Panc1 (cell line): ENCODE results near the gene GFPT2. TPM values are rescaled to one million over a fixed set of nuclear protein-coding genes. Genes with fewer than 3 reads are reported as not detected.

Source experiments
- ATAC-seq: fragments of 200-7000 bp; cut with Tn5 transposase; 2 replicates; pipeline ENCODE4 v1.9.1; 2020; ENCODE audit warnings: mild to moderate bottlenecking, moderate library complexity
- BruUV-seq: library from RNA; stranded (reverse); fragments of 400-500 nt; replicated peaks from 2 replicates; lab custom pipeline; 2021; lab: Mats Ljungman, UMichigan
- CTCF ChIA-PET: fragments of 300-600 bp; sonication (Branson Sonifier 250); formaldehyde crosslinking; loops from one replicate; lab custom pipeline; 2022; ENCODE audit warnings: antibody characterized with exemption; lab: Charles Lee
- POLR2A ChIA-PET: fragments of 300-600 bp; sonication (Branson Sonifier 250); formaldehyde crosslinking; loops from one replicate; lab custom pipeline; 2022; ENCODE audit warnings: antibody characterized with exemption; lab: Charles Lee
- DNase-seq: peaks from one replicate; pipeline ENCODE4 v3.0.0-alpha.2; 2010; ENCODE audit warnings: low read depth, low spot score
- H3K27ac ChIP-seq: 2 replicates; pipeline ENCODE4 v1.5.1; 2011; ENCODE audit warnings: mild to moderate bottlenecking, low read length, inconsistent platforms
- H3K27me3 ChIP-seq: fragments of 200-500 bp; sonication (Bioruptor generic); 2 replicates; pipeline ENCODE4 v1.6.0; 2014; ENCODE audit warnings: low read length, inconsistent platforms; ENCODE audit not compliant: control insufficient read depth, insufficient read depth
- H3K36me3 ChIP-seq: fragments of 200-500 bp; sonication (Bioruptor generic); 2 replicates; pipeline ENCODE4 v1.5.1; 2014; ENCODE audit warnings: inconsistent platforms, mild to moderate bottlenecking, low read length, moderate library complexity; ENCODE audit not compliant: control insufficient read depth, insufficient read depth
- H3K4me1 ChIP-seq: 2 replicates; pipeline ENCODE4 v1.5.1; 2011; ENCODE audit warnings: inconsistent platforms, mild to moderate bottlenecking, low read length, moderate library complexity; ENCODE audit not compliant: control insufficient read depth, insufficient read depth
- H3K4me3 ChIP-seq, 2 experiments: 2 replicates each; pipeline ENCODE4 v1.5.1; 2011 to 2012; ENCODE audit warnings: low read depth in 2 of 2, low read length in 2 of 2, mild to moderate bottlenecking in 2 of 2, inconsistent platforms in 1 of 2, moderate library complexity in 1 of 2
- H3K9me3 ChIP-seq: fragments of 200-500 bp; sonication (Bioruptor generic); 2 replicates; pipeline ENCODE4 v1.5.1; 2014; ENCODE audit warnings: low read depth, mild to moderate bottlenecking, inconsistent platforms, low read length, moderate library complexity; ENCODE audit not compliant: control insufficient read depth, insufficient read depth
- POLR2AphosphoS5 ChIP-seq: IDR thresholded peaks from 2 replicates; pipeline ENCODE4 v1.6.1; 2012; ENCODE audit warnings: mild to moderate bottlenecking, low read depth, low read length, moderate library complexity
- SIN3A ChIP-seq: IDR thresholded peaks from 2 replicates; pipeline ENCODE4 v1.6.1; 2012; ENCODE audit warnings: low read depth, mild to moderate bottlenecking, low read length, moderate library complexity, borderline replicate concordance; ENCODE audit not compliant: insufficient read depth
- TCF7L2 ChIP-seq: IDR thresholded peaks from 2 replicates; pipeline ENCODE4 v1.6.1; 2011; ENCODE audit warnings: mild to moderate bottlenecking, low read depth, low read length, inconsistent platforms
- in situ Hi-C: cut with HindIII; loops from 2 replicates; pipeline ENCODE4 v1.10.0; 2016; ENCODE audit warnings: low sequenced_read_pairs, low pct_unique_long_range_greater_than_20kb
- intact Hi-C: fragments of 100-400 bp; cut with micrococcal nuclease; formaldehyde crosslinking; loops from one replicate; pipeline ENCODE4 v1.10.0; 2022; ENCODE audit not compliant: unreplicated experiment
- total RNA-seq: library from RNA; stranded (reverse); gene quantifications from one replicate; pipeline ENCODE4 v1.2.1, GENCODE V29; 2021; ENCODE audit not compliant: unreplicated experiment
- TF ChIP-seq, protein P1 (sequence below), 2 experiments: IDR thresholded peaks; 2 replicates each; pipeline ENCODE4 v1.6.1; 2011 to 2012; ENCODE audit warnings: low read depth in 2 of 2, control low read depth in 1 of 2, low read length in 1 of 2, mild to moderate bottlenecking in 1 of 2, moderate library complexity in 1 of 2; ENCODE audit not compliant: insufficient read depth in 1 of 2
- TF ChIP-seq, protein P2 (sequence below): fragments of 450-650 bp; IDR thresholded peaks from 2 replicates; pipeline ENCODE4 v1.5.1; 2017; ENCODE audit warnings: mild to moderate bottlenecking

The GFPT2 gene
- total RNA-seq, 1 experiment from 2014 or later, result 2.1 TPM

DNA sequence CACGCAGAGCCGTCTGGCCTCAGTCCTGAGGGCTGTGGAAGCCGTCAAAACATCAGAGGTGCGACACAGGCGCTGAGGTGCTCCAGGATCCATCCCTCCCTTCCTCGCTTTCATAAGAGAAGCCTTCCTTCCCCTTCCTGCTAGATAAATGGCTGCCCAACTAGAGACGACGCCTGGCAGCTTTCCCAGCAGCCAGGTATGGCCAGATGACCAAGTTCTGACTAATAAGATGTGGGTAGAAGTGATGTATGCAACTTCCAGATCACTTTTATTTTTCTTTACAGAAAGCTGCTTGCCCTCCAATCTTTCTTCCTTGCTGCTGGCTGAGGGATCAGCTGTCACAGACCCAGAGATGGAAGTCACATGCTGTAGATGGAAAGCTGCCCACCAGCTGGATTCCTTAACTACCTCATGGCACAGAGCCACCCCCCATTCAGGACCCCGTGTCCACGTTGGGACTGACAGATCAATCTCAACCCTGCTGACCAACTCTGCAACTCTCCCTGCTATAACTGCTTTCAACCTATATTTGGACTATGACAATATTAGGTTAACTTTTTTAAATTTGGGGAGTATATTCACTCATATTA, 70.0 kb downstream of the GFPT2 start:
- Histone ChIP-seq H3K27me3 (no peaks in the 10 kb centered on the region), H3K36me3 (no peaks in the 10 kb centered on the region), H3K9me3 (peaks cover 4% of the 10 kb centered on the region; the same call in 1 of the 2 replicates), H3K4me3 (no peak overlapping the region), H3K27ac (no peak overlapping the region), H3K4me1 (no peaks in the 10 kb centered on the region)
- ATAC-seq (no peak), DNase-seq (no peak)
- POLR2A ChIA-PET, result no interaction called here
- in situ Hi-C loops, result no loop called here
- CTCF ChIA-PET, result no interaction called here
- TF ChIP-seq TCF7L2, result no peak
- TF ChIP-seq, protein P1, sequence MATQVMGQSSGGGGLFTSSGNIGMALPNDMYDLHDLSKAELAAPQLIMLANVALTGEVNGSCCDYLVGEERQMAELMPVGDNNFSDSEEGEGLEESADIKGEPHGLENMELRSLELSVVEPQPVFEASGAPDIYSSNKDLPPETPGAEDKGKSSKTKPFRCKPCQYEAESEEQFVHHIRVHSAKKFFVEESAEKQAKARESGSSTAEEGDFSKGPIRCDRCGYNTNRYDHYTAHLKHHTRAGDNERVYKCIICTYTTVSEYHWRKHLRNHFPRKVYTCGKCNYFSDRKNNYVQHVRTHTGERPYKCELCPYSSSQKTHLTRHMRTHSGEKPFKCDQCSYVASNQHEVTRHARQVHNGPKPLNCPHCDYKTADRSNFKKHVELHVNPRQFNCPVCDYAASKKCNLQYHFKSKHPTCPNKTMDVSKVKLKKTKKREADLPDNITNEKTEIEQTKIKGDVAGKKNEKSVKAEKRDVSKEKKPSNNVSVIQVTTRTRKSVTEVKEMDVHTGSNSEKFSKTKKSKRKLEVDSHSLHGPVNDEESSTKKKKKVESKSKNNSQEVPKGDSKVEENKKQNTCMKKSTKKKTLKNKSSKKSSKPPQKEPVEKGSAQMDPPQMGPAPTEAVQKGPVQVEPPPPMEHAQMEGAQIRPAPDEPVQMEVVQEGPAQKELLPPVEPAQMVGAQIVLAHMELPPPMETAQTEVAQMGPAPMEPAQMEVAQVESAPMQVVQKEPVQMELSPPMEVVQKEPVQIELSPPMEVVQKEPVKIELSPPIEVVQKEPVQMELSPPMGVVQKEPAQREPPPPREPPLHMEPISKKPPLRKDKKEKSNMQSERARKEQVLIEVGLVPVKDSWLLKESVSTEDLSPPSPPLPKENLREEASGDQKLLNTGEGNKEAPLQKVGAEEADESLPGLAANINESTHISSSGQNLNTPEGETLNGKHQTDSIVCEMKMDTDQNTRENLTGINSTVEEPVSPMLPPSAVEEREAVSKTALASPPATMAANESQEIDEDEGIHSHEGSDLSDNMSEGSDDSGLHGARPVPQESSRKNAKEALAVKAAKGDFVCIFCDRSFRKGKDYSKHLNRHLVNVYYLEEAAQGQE (IDR thresholded peaks at IDR 0.05; ENCODE audit: insufficient read depth in 1 of 2, low read depth in 2 of 2, low read length in 1 of 2), result no peak
- no peak for TF ChIP-seq POLR2AphosphoS5
- TF ChIP-seq, protein P2, sequence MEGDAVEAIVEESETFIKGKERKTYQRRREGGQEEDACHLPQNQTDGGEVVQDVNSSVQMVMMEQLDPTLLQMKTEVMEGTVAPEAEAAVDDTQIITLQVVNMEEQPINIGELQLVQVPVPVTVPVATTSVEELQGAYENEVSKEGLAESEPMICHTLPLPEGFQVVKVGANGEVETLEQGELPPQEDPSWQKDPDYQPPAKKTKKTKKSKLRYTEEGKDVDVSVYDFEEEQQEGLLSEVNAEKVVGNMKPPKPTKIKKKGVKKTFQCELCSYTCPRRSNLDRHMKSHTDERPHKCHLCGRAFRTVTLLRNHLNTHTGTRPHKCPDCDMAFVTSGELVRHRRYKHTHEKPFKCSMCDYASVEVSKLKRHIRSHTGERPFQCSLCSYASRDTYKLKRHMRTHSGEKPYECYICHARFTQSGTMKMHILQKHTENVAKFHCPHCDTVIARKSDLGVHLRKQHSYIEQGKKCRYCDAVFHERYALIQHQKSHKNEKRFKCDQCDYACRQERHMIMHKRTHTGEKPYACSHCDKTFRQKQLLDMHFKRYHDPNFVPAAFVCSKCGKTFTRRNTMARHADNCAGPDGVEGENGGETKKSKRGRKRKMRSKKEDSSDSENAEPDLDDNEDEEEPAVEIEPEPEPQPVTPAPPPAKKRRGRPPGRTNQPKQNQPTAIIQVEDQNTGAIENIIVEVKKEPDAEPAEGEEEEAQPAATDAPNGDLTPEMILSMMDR, result no peak
- TF ChIP-seq SIN3A, result no peak
- intact Hi-C loops, result no loop called here
- BruUV-seq, result no TSS peak

DNA sequence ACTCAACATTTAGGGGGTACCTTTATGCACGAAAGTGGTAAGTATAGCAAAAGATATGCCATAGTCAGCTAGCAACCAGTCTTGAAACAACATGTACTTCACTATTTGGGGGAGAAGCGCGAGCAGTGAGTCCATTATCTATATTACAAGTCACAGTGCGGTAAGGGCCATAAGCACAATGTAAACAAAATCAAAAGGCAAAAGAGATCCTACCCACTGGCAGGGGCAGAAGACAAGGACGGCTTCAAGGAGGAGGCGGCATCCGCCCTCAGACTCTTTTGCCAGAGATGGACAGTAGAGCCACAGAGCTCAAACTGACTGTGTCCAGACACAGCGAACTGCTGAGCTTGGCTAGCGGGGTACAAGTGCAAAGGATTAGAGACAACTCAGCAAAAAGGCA, 70.9 kb downstream of the GFPT2 start:
- intact Hi-C loops (no loop called here), in situ Hi-C loops (no loop called here)
- ChIA-PET CTCF (no interaction called here), POLR2A (no interaction called here)
- no peaks in the 10 kb centered on the region for H3K36me3 ChIP-seq
- H3K27me3 ChIP-seq, result no peaks in the 10 kb centered on the region
- DNase-seq, result no peak
- H3K4me3 ChIP-seq, result no peak overlapping the region
- no TSS peak for BruUV-seq
- no peaks in the 10 kb centered on the region for H3K4me1 ChIP-seq
- no peak overlapping the region for H3K27ac ChIP-seq
- TF ChIP-seq POLR2AphosphoS5, result no peak
- no peak for TF ChIP-seq SIN3A
- TF ChIP-seq, protein P1 (IDR thresholded peaks at IDR 0.05; ENCODE audit: insufficient read depth in 1 of 2, low read depth in 2 of 2, low read length in 1 of 2), result no peak
- no peak for TF ChIP-seq TCF7L2
- TF ChIP-seq, protein P2, result no peak
- H3K9me3 ChIP-seq, result peaks cover 13% of the 10 kb centered on the region
- no peak; the same call in 1 of the 2 replicates for ATAC-seq
